Measurements from ENCODE around the gene CREB3L2. TPM values are rescaled to one million over a fixed set of nuclear protein-coding genes. Genes with fewer than 3 reads are reported as not detected.

CREB3L2 gene
- total and polyA plus RNA-seq, 2 of the 13 experiments (the other 11 are each of a cell fraction or from before 2014, with no cell fraction given): 22.1 to 41.1 TPM

DNA sequence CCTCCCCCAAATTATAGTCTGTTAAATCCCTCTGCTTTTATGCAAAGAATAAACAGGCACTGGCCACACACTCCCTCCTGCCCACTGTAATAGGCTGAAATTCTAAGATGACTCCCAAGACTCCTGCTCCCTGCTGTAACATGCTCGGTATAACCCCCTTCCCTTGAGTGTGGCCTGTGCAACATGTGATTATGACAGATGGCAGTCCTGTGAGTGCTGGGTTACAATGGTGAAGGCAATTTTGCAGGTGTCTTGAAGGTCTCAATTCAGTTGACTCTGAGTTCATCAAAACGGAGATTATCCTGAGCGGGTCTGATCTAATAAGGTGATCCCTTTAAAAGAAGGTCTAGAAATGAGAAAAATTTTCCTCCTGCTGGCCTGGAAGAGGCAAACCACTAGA is 55.9 kb downstream of the CREB3L2 start:
- intact Hi-C loops (cut with micrococcal nuclease; ENCODE audit: unreplicated experiment) (no loop called here), in situ Hi-C loops (cut with HindIII; ENCODE audit: extremely low pct_ligation_motif_present, low pct_unique_long_range_greater_than_20kb) (no loop called here)
- ATAC-seq (no peak), DNase-seq (ENCODE audit: low spot score) (no peak), FAIRE-seq (no peak)
- no TSS peak for BruUV-seq (replicated peaks)
- no peak overlapping the region for H3K4me3 ChIP-seq (replicated peaks in 1 of 3; ENCODE audit: insufficient read depth in 1 of 3, low read depth in 2 of 3, low read length in 3 of 3)
- no peak overlapping the region for H3K4me2 ChIP-seq (ENCODE audit: low read depth, low read length)
- H3K27me3 ChIP-seq (ENCODE audit: control insufficient read depth in 1 of 2, insufficient read depth in 2 of 2, low read length in 2 of 2): no peaks in the 10 kb centered on the region
- no peaks in the 10 kb centered on the region for H3K9me3 ChIP-seq (ENCODE audit: low read length)
- CTCF ChIA-PET (ENCODE audit: low intra/inter-chr PET ratio, low total read pairs): no interaction called here
- TF ChIP-seq MYC (CRISPR knock-in tag; IDR thresholded peaks at IDR 0.05; ENCODE audit: borderline replicate concordance) (no peak), RBM22 (optimal IDR thresholded peaks at IDR 0.05; ENCODE audit: low read length) (peak; percentile 54), SMYD3 (CRISPR knock-in tag; IDR thresholded peaks at IDR 0.05) (no peak), POGZ (CRISPR knock-in tag; IDR thresholded peaks at IDR 0.05) (no peak)
- no peak overlapping the region for H2AFZ ChIP-seq (ENCODE audit: low read length)
- H3K36me3 ChIP-seq (replicated peaks in 1 of 2; ENCODE audit: control insufficient read depth in 1 of 2, insufficient read depth in 2 of 2, low read length in 2 of 2): peaks cover 3 to 18% of the 10 kb centered on the region in 2 experiments; a peak in 3 of 5 replicates
- H3K4me1 ChIP-seq (ENCODE audit: insufficient read depth, low read length): peaks cover 96% of the 10 kb centered on the region
- H4K20me1 ChIP-seq (ENCODE audit: insufficient read depth, low read length): no peaks in the 10 kb centered on the region; the same call in 1 of the 2 replicates
- H3K9ac ChIP-seq (ENCODE audit: insufficient read depth, low read depth, low read length): no peak overlapping the region
- POLR2A ChIA-PET: no interaction called here
- H3K27ac ChIP-seq (ENCODE audit: extremely low read length, insufficient read depth, low read length): no peak overlapping the region
- H3K79me2 ChIP-seq (ENCODE audit: insufficient read depth, low read length): peaks cover 93% of the 10 kb centered on the region
- WGBS (ENCODE audit: low lambda C conversion rate): 97% methylated on average over 3 of the region's 3 CpGs

GRCh38 chr7:137944168-137944567 is 57.7 kb downstream of the CREB3L2 start:
- Histone ChIP-seq H3K4me1 (ENCODE audit: insufficient read depth, low read length) (peaks cover 96% of the 10 kb centered on the region), H3K9me3 (ENCODE audit: low read length) (no peaks in the 10 kb centered on the region), H3K4me2 (ENCODE audit: low read depth, low read length) (peak overlapping the region; percentile 35), H3K36me3 (replicated peaks in 1 of 2; ENCODE audit: control insufficient read depth in 1 of 2, insufficient read depth in 2 of 2, low read length in 2 of 2) (peaks cover 3 to 18% of the 10 kb centered on the region in 2 experiments; a peak in 3 of 5 replicates), H3K4me3 (replicated peaks in 1 of 3; ENCODE audit: insufficient read depth in 1 of 3, low read depth in 2 of 3, low read length in 3 of 3) (no peak overlapping the region), H4K20me1 (ENCODE audit: insufficient read depth, low read length) (no peaks in the 10 kb centered on the region; the same call in 1 of the 2 replicates), H3K27ac (ENCODE audit: extremely low read length, insufficient read depth, low read length) (peak overlapping the region; percentile 49), H3K79me2 (ENCODE audit: insufficient read depth, low read length) (peaks cover 94% of the 10 kb centered on the region), H2AFZ (ENCODE audit: low read length) (no peak overlapping the region), H3K9ac (ENCODE audit: insufficient read depth, low read depth, low read length) (no peak overlapping the region; the same call in 1 of the 2 replicates), H3K27me3 (ENCODE audit: control insufficient read depth in 1 of 2, insufficient read depth in 2 of 2, low read length in 2 of 2) (no peaks in the 10 kb centered on the region)
- in situ Hi-C loops (cut with HindIII; ENCODE audit: extremely low pct_ligation_motif_present, low pct_unique_long_range_greater_than_20kb): no loop called here
- 29% methylated on average over 6 of the region's 6 CpGs for WGBS (ENCODE audit: low lambda C conversion rate)
- ChIA-PET CTCF (ENCODE audit: low intra/inter-chr PET ratio, low total read pairs) (no interaction called here), POLR2A (interaction anchor here (0.7 kb wide), 1 partner anchor 55 kb away, joined by 3 read pairs; no protein-coding TSS in a partner anchor)
- intact Hi-C loops (cut with micrococcal nuclease; ENCODE audit: unreplicated experiment): no loop called here
- TF ChIP-seq, protein P1, sequence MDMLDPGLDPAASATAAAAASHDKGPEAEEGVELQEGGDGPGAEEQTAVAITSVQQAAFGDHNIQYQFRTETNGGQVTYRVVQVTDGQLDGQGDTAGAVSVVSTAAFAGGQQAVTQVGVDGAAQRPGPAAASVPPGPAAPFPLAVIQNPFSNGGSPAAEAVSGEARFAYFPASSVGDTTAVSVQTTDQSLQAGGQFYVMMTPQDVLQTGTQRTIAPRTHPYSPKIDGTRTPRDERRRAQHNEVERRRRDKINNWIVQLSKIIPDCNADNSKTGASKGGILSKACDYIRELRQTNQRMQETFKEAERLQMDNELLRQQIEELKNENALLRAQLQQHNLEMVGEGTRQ (IDR thresholded peaks at IDR 0.05; ENCODE audit: low read depth, low read length): no peak
- TF ChIP-seq, protein P1 (CRISPR knock-in tag; IDR thresholded peaks at IDR 0.05; ENCODE audit: borderline replicate concordance): no peak
- TF ChIP-seq, protein P2, sequence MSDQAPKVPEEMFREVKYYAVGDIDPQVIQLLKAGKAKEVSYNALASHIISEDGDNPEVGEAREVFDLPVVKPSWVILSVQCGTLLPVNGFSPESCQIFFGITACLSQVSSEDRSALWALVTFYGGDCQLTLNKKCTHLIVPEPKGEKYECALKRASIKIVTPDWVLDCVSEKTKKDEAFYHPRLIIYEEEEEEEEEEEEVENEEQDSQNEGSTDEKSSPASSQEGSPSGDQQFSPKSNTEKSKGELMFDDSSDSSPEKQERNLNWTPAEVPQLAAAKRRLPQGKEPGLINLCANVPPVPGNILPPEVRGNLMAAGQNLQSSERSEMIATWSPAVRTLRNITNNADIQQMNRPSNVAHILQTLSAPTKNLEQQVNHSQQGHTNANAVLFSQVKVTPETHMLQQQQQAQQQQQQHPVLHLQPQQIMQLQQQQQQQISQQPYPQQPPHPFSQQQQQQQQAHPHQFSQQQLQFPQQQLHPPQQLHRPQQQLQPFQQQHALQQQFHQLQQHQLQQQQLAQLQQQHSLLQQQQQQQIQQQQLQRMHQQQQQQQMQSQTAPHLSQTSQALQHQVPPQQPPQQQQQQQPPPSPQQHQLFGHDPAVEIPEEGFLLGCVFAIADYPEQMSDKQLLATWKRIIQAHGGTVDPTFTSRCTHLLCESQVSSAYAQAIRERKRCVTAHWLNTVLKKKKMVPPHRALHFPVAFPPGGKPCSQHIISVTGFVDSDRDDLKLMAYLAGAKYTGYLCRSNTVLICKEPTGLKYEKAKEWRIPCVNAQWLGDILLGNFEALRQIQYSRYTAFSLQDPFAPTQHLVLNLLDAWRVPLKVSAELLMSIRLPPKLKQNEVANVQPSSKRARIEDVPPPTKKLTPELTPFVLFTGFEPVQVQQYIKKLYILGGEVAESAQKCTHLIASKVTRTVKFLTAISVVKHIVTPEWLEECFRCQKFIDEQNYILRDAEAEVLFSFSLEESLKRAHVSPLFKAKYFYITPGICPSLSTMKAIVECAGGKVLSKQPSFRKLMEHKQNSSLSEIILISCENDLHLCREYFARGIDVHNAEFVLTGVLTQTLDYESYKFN (CRISPR knock-in tag; conservative IDR thresholded peaks at IDR 0.05): 0 out of 2 replicates have a peak, but pooled peaks have one; percentile 25
- TF ChIP-seq U2AF2 (IDR thresholded peaks at IDR 0.05; ENCODE audit: low read depth, low read length): no peak
- no TSS peak for BruUV-seq (replicated peaks)
- DNase-seq (ENCODE audit: low spot score): no peak
- peak; percentile 32 for FAIRE-seq
- no peak for ATAC-seq
